GM19035 (cell line): ENCODE measurements around the gene MED25.

Experiments
- ATAC-seq: cut with Tn5 transposase; IDR thresholded peaks from one replicate; pipeline ENCODE4 v1.9.1; 2021; ENCODE audit not compliant: unreplicated experiment

MED25 gene

DNA sequence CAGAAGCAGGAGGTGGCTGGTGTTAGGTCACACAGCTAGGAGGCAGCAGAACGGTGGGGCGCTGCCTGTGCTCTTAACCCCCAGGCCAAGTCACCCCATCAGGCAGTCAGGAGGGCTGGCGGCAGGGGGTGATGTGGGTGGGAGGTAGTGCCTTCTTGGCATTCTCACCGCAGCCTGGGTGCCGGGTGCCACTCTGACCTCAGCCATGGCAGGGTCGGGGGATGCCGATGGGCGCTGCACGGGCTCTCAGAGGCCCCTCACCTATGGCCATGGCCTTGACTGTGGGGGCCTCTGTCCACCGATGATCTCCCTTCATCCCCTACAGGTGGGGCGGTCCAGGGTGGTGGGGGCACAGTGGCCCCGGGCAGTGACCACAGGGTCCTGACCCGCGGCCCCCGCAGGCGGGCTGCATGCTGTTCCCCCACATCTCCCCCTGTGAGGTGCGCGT is 38.5 kb downstream of the MED25 start:
- no peak for ATAC-seq

DNA sequence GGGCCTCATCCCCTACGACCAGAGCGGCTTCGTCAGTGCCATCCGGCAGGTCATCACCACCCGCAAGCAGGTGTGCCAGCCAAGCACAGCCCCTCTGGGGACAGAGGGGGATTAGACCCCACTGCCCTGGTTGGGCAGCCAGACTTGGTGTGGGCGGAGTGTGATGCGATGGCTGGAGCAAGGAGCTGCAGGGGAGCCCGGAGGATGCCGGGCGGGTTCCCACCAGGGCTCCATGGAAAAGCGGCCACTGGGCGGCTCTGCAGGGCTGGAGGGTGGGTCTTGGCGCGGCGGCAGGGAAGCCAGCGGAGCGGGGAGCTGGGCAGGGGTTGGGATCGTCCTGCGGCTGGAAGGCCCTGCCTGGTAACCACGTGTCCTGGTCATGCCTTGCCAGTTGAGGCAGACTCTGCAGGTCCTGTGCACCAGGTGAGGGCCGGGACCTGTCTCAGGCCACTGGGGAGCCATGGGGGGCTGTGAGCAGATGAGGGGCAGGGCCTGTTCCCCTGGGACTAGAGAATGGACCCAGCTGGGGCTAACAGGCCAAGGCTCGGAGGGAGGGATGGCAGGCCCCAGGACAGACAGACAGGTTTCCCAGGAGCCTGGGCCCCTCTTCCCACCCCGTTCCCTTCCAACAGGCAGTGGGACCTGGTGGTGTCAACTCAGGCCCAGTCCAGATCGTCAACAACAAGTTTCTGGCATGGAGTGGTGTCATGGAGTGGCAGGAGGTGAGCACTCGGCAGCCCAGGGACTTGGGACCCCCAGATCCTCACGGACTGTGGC is 39.2 kb downstream of the MED25 start:
- ATAC-seq = no peak

DNA sequence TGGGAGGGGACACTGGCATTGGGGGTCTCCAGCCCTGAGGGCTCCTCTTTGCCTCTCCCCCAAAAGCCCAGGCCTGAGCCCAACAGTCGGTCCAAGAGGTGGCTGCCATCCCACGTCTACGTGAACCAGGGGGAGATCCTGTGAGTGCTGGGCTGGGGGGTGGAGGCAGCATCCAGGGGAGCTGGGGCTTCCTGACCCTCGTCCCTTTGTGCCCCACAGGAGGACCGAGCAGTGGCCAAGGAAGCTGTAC is 39.7 kb downstream of the MED25 start:
- no peak for ATAC-seq

DNA sequence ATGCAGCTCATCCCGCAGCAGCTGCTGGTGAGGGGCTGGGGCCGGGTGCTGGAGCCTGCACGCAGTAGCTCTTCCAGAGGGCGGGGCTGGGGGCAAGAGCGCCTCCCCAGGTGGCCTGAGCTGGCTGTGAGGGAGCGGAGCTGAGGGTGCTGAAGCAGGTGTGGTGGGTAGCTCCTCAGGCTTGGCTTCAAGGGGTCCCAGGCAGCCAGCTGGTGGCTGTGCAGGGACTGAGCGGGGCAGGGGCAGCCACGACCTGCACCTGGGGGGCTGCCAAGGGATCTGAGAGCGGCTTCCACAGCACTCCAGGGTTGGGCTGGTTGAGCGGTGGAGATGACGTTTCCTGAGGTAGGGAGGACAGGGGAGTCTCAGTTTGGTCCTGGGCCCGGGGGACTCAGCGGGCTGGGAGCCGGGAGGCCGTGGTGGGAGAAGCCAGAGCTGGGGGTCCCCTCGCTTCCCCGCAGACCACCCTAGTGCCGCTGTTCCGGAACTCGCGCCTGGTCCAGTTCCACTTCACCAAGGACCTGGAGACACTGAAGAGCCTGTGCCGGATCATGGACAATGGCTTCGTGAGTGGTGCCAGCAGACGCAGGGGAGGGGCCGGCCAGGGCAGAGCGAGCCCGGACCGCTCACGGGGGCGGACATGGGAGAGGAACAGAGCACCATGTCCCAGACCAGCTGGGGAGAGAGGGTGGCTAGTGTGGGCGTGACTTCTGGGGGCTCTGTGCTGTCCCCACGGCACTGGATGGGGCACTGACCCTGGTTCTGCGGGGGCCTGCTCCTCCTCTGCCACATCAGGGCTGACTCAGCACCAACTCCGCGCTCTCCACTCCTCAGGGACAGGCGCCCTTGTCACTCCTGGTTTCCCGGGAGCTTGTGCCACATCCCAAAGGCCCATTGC is 40.2 kb downstream of the MED25 start:
- ATAC-seq = no peak

DNA sequence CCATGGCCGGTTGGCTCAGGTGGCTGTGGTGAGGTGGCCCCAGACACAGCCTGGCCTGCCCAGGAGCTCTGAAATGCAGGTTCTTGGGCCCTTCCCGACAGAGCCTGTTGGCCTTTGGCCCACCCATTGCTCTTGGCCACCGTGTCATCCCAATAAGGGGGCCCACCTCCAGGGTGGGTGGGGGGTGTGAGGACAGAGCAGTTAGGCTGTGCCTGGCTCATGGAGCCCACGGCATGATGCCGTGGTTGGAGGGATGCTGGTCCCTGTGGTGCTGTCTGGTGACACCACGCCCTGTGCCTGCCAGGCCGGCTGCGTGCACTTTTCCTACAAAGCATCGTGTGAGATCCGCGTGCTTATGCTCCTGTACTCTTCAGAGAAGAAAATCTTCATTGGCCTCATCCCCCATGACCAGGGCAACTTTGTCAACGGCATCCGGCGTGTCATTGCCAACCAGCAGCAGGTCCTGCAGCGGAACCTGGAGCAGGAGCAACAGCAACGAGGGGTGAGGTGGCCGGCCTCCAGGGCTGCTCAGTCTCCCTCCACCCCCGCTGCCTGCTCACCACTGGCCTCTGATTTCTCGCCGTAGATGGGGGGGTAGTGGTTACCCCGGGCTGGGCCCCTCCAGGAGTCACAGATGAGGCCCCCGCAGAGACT is 41.7 kb downstream of the MED25 start:
- no peak for ATAC-seq

DNA sequence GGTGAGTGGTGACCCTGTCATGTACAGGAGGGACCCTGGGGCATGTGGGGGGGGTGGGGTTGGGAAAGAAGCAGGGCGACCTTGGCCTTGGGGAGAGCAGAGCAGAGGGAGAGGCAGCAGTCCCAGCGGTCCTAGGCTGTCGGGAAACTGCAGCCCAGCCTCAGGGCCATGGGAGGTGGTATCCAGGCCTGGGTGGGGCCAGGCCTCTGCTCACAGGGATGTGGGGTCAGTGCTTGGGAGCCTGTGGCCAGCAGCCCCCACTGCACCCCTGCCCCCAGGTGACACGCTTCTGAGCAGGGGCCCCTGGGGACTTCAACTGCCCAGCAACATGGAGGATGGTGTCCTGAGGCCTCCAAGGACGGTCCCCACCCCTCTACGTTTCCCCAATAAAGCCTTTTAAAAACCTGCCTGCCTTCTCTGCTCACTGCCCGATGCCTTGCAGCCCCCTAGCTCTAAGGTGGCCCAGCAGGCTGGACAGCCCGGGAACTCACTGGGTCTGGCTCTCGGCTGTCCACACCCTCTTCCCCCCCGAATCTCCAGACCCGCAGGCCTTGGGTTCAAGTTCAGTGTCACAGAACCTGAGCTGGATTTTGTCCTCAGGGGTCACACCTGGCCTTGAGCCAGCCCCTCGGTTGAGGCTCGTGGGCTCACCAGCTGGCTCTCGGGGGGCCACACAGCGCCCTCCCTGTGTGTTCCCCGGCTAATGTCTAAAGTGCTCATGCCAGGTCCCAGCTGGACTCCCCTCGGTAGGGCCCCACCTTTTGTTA is 42.4 kb downstream of the MED25 start:
- no peak for ATAC-seq

DNA sequence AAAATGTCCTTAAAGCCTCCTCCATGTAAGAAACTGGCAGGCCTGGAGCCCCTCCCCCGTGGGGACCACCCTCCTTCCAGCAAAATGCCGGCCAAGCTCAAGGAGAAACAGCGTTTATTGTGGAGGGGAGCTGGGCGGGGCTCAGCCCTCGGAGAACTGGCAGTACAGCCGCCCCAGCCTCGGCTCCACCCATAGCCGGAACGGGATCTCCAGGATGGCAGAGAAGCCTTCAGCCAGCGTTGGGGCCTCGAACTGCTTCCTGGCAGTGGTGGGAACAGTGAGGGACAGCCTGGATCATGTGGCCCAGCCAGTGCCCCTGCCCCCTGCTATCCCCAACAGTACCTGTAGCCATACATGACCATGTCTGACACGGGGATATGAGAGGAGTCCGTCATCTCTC is 43.0 kb downstream of the MED25 start:
- no peak for ATAC-seq

DNA sequence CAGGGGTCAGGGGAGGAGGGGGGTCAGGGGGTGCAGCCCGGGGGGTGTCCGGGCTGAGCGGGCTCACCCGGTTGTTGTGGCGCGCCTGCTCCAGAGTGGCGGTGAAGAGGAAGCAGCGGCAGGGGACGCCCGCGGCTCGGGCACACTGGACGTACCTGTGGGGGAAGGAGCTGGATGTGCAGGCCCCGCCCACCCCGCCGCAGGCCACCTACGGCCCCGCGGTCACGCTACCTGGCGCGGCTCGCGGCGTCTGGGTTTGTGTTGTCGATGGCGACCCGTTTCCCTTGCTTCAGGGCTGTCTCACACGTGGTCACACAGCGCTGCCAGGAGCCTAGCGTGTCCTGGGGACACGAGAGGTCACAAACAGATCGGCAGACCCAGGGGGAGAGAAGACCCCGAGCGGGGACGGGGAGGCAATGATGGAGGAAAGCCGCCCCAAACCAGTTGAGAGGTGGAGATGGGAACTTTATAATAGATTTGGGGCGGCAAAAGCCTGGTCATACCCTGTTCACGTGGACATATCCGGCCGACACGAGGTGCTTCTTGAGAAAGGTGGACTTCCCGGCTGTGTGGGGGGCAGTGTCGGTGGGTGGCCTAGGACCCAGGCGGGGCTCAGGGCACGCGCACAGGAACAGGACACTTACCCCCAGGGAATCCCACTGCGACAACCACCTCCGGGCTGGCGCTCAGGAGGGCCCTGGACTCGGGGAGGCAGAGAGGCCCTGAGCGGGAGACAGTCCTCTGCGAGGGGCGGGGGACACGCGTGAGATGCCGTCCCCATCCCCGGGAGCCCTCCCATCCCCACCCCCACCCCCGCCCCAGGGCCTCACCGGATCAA is 43.7 kb downstream of the MED25 start:
- no peak for ATAC-seq

DNA sequence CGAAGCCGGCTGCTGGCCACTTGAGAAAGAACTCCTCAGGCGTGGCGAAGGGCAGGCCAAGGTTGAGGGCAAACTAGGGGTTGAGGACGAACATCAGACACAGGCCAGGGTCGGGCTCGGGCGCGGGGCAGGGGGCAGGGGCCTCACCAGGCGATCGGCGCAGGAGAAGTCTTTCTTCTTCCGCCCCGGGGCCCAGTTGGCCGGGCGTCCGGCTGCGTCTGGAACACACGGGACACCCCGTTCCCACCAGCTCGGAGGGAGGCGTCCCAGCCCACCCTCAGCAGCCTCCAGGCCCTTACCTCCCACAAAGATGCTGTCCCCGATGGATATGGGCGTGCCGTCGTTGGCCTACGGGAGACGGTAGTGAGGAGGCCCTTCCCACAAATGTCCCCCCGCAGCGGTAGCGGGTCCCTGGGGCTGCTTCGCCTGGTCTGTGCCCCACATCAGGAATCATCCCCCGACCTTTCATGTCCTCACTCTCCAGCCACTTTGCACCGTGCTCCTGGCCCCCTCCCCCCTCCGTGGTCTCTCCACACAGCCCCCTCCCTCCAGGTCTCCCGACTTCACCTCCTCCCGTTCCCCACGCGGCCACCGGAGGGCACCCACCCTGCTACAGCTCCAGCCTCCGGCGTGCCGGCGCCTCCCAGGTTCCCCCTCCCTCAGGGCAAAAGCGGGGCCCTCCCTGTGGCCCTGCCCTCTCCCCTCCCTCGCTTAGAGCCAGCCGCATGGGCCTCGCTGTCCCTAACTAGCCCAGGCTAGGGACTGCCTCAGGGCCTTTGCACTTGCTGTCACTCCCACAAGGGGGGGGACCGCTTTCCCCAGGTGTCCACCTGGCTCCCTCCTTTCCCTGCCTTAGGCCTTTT is 44.5 kb downstream of the MED25 start:
- no peak for ATAC-seq

DNA sequence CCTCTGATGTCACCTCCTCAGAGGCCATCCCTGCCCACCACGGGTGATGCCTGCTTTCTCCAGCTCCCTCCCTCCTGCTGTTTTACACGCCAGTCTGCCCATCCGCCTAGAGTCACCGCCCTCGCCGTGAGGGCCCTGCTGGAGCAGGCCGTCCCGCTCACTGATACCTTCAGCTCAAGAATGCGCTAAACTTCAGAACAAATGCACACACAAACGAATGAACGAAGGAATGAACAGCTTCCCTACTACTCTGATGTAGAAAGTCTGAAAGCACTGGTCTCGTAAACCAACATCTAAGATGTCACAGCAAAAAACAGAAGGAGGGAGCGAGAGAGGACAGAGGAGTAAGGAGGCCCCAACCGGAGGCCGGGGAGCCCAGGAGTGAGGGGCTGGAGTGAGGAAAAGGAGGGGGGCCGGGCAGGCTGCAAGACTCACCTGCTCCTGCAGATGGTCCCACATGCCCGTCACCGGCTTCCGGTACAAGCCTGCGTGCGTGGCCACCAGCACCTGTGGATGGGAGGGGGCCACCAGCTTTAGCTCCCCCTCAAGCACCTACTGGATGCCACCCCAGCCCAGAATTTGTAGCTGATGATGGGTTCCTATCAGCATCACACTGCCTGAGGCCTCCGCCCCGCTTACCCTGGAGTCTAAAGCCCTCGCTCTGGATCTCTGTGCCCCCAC is 45.3 kb downstream of the MED25 start:
- ATAC-seq = no peak

DNA sequence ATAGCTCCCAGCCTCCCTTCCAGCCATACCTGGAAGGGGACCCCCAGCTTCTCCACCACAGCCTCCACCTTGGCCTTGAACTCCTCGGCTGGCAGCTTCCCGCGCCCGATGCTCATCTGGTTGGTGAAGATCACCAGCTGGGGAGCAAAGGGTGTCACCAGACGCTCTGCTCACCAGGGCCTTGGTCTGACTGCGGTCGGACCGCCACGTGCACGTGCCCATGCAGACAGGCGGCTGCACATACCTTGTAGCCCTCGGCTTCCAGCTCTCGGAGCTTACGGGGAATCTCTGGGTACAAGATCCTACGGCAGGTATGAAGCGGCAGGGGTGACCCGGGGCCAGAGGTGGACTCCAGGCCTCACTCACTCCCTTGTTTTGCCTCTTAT is 45.8 kb downstream of the MED25 start:
- no peak for ATAC-seq

DNA sequence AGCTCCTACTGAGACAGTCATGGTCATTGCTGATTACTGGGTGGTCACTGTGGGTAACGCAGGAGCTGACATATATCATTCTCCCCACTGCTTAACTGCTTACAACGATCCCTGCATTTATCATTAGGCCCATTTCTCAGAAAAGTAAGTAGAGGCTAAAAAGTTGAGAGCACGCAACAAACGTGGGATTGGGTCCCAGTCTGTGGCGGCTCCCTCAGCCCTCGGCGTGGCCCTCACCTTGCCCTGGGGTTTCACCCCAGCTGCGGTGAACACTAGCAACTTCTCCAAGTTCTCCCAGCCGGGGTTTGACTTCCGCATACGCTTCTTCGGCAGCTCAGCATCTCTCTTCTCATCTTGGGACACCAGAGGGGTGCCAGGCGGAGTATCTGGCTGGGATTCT is 46.8 kb downstream of the MED25 start:
- no peak for ATAC-seq

DNA sequence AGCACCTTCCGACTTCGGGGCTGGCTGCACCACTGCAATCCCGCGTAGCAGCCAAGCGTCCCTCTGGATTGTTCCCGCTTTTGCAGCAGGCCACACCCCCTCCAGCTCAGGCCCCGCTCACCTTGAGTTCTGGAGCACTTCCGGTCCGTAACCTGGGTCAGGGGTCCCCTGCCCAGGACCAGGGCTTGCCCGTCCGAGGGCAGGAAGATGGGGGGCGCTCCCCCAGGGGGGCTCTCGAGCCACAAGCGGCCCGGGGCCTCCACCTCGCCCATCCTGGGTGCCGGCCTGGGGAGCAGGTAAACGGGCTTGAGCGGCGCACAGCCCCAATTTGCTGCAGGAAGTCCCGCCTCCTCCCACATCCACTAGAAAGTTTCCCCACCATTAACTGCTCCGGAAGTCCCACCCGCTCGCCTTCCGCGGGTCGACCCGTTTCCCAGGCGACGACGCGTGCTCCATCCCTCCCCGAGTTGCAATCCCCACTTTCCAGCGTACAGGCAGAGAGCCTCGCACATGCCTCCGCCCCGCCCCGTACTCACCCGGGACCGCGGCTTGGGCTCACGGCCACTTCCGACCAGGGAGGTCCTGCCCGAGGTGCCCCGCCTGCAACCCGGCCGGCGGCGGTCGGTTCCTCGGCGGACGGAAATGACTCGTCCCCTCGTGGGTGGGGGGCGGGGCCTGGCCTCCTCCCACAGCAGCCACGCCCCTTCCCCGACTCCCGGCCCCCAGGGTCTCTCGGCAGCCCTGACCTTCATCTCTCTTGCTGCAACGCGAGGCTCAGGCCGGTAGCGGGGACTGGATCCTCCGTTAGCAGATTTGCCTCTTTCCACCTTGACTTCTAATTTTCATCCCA is 49.1 kb downstream of the MED25 start, which contains the start of gene PNKP:
PNKP (minus strand) TSS at position 644 of the 850 bp plus-strand sequence; CDS start at position 272, 372 bp downstream.
- ATAC-seq = peak; percentile 45

DNA sequence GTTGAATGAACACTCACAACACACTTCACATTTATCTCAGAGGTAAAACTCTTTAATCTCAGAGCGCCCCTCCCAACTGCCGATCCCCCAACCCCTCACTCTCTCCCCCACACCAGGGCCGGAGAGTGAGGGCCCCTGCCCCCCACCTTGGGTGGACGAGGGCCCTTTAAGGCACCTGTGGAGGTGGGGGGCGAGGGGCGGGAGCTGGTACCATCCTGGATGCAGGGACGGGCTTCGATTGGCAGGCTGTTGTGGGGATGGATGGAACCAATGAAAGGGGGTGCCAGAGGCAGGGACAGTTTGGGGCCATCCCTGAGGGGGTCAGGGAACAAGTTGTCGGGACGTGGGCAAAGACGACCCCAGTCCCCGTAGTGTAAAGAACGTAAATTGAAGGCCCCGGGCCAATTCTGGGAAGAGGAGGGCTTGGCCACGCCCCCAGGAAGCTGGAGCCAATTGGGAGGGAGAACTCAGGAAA is 51.0 kb downstream of the MED25 start:
- ATAC-seq = peak; percentile 8

DNA sequence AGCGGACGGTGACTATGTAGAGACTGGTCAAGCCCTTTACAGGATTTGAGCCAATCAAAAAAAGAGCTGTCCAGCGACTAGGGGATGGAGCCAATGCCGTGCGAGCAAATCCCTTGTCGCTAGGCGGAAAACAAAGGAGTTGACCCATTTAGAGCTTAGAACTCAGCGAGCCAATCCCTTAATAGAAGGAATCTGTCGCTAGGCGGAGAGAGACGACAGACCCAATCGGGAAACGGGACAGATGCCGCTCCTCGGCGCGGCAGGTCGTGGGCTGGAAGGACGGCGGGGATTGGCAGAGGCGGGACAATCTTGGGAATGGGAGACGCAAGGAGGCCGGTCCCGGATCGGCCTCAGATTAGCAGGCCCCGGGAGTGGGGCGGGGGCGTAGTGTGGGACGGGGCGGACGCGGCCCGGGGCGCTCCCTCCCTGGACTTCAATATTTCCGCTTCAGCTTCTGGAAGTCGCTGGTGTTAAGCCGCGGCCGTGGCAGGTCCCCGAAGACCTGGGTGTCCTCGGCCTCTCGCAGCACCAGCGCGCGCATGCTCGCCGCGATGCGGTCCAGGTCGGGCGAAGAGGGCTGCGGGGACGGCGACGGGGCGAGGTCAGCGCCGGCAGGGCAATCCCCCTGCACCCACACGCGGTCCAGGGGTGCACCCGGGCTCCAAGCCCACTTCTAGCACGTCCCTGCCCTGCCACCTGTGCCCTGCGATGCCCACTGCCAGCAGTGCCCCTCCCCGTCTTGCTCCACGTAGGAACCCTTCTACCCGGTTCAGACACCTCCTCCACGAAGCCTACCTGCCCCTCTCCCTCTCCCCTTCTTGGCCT is 51.6 kb downstream of the MED25 start:
- peak; percentile 78 for ATAC-seq

DNA sequence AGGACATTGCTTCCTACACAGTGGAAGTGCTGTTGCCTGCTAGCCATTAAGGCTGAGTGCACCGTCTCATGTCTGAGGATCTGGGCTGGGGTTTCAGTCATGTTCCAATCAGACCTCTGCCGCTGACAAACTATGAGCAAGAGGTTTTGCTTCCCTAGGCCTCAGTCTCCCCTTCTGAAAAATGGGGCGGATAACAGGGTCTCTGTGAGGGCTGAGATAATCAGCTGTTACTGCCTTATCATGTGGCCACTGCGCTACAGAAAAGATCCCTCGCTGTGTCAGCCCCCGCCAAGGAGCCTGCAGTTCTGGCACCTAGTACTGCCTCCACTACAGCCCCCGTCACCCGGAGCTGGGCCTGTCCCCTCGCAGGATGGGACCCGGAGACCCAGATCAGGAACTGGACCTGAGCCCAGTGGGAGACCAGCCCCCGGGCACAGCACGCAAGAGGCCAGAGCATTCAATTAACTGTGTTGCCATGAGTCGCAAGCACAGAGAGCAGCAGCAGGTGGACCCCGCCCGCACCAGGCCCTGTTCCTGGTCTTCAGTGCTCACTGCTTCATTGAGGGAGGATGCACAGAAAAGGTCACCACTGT is 52.3 kb downstream of the MED25 start:
- no peak for ATAC-seq
